Measurements from ENCODE around the gene DCDC2.
"Not testable (repeated sequence)": the region's sequence is repeated elsewhere in the genome, so short reads cannot be mapped to it uniquely, and the experiment has no call there.

The DCDC2 gene

DNA sequence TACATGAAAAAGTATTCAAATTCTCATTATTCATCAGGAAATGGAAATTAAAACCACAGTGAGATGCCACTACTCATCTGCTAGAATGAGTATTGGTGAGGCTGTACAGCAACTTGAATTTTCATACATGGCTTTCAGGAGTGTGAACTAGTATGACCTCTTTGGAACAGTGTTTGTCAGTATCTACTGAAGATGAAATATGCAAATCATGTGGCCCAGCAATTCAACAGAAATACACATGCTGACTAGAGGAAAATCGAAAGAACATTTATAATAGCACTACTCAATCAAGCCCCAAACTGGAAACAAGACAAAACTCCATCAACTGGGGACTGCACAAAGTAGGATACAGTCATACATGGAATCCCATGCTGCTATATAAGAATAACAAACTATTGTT is 102.2 kb downstream of the DCDC2 start:
- no peak for DNase-seq

- DNase-seq: no peak
These were observed 104.5 kb downstream of the DCDC2 start for GRCh38 chr6:24253360-24253759.

- no peak for DNase-seq
These were observed 105.6 kb downstream of the DCDC2 start for GRCh38 chr6:24252280-24252679.

DNA sequence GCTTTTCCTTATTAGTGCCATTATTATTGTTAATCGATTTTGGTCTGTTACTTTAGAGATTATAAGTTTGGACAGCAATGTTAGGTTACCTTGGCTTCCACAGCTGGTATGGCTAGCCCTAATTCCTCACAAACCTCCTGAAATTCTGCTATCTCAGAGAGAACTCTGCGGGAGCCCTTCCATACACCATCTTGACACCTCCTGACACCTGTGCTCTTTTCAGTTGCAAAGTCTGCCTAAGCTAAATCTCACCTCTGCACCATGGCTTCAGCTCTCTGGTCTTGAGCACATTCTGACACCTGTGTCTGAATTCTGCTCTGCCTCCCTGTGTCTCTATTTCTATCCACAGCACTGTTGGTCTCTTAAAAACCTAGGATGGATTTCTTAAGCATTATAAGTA is 106.5 kb downstream of the DCDC2 start:
- no peak for DNase-seq

- no peak for DNase-seq
These were observed 107.9 kb downstream of the DCDC2 start for GRCh38 chr6:24249926-24250325.

DNA sequence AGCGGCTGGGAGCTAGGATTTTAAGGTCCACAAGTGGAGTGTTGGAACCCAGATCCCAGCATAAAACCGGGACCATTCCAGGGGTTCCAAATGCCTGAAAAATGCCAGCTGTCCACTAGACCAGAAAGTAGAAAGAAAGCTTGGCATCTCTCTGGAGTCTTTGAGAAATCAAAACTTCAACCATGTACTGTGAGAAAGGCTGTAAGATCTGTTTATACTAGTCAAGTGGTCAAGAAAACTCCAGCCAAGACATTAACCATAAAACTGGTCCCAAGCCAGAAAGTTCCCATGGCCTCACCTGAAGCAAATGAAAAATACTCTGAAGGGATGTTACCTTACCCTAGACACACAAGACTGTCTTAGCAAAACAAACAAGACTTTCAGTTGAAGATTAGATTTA is 112.6 kb downstream of the DCDC2 start:
- no peak for DNase-seq

GRCh38 chr6:24242924-24243323 is 114.9 kb downstream of the DCDC2 start:
- DNase-seq: no peak

DNA sequence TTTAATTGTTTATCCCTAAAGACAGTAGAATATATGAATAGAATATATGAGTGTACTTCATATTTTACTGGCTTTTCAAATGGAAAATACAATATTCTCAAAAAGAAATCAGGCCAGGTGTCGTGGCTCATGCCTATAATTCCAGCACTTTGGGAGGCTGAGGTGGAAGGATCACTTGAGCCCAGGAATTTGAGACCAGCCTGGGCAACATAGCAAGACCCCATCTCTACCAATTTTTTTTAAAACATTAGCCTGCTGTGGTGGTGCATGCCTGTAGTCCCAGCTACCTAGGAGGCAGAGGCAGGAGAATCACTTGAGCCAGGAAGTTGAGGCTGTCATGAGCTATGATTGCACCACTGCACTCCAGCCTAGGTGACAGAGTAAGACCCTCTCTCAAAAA is 116.1 kb downstream of the DCDC2 start:
- not testable (repeated sequence) for DNase-seq

DNA sequence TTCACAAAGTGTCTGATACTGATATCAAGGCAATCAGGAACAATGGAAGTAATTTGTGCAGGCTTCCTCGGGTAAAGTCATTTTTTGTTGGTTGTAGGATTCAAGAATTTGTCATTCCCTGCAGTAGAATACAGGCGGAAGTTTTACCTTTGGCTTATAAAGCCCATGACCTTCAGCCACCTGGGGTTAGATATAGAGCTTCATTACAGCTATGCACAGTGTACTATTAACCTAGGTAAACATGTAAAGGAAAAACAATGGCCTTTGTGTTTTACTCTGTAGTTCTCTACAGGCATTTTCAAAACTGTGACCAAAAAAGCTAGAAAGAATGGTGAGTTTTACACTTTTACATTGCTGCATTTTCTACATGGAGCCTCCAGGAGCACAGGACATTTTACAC is 116.9 kb downstream of the DCDC2 start:
- DNase-seq: no peak

GRCh38 chr6:24240380-24240928 is 117.4 kb downstream of the DCDC2 start:
- no peak for DNase-seq

GRCh38 chr6:24238700-24239099 is 119.2 kb downstream of the DCDC2 start:
- DNase-seq: no peak

DNA sequence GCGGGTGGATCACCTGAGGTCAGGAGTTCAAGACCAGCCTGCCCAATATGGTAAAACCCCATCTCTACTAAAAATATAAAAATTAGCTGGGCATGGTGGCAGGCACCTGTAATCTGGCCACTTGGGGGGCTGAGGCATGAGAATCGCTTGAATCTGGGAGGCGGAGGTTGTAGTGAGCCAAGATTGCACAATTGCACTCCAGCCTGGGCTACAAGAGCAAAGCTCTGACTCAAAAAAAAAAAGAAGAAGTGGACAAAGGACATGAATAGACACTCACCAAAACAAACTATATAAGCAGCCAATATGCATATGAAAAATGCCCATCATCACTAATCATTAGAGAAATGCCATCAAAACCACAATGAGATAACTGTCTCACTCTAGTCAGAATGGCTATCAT is 121.1 kb downstream of the DCDC2 start:
- peak; percentile 48 for DNase-seq

DNA sequence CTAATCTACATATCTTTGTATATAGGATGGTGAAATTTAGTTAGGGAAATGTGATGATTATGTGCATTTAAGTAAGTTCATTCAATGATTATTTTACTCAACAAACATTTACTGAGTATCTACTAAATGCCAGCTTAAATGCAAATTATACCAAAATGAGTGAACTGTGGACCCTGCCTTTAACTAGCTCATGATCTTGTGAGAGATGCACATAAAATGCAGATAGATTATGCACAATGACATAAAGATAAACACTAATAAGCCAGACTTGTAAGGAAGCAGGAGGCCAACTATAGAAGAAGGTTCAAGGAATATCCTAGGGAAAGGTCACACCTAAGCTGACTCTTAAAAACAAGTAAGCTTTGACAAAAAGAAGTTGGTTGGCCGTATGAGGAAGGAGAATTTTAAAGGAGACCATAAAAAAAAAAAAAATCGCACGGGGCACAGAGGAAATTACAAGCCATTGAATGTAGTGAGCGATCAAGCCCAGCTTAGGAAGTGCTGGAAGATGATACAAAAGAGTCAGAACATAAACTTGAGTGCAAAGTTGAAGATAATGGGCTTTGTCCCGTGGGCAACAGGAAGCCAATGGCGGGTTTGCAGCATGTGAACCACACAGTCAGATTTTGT is 123.9 kb downstream of the DCDC2 start:
- DNase-seq: peak; percentile 46

- DNase-seq: no peak
These were observed 126.4 kb downstream of the DCDC2 start for GRCh38 chr6:24231438-24231977.

DNA sequence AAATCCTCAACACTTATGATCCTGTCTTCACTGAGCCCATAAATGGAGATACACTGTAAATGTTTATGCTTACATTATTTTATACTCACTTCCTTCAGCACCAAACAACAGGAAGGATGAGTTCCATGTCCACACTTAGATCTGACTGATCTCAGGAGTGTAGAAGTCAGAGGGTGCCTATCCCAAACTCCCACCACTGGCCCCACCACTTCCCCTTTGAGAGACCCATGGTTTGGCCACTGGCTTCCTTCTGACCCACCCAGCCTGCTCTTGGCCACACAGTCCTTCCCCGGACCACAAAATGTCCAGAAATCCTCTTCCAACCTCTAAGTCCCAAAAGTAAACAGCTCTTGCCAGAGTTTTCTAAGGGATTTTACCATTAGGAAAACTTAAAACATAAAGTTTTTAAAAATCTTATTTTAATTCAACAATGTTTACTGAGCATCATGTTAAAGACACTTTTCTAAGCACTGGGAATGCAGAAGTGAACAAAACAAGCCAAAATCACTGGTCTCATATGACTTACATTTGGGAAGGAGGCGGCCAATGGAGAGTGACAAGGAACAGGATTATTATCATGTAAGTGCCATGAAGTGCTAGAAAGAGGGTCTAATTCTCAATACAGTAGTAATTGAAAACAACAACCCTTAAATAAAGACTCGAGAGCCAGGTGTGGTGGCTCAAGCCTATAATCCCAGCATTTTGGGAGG is 128.0 kb downstream of the DCDC2 start:
- no peak for DNase-seq

DNA sequence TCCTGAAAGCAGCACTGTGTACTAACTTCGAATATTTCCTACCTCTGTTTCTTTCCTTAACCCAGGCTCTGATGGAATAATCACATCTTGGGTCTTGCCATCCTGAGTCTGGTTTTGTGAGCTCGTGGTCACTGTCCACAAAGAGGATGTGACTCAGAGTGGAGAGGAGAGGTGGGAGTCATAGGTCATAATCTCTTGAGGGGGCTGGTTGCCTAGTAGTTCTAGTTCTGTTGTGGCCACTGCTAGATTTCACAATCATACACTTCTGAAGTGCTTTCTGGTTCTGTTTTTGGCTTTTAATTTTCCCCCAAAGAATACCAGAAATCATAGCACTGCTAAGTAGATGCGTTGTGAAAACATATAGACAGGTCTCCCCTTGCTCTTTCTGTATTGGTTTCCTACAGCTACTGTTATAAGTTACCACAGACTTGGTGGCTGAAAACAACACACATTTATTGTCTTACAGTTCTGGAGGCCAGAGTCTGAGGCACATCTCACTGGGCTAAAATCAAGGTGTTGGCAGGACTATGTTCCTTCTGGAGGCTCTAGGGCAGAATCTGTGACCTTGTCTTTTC is 129.1 kb downstream of the DCDC2 start:
- peak; percentile 77 for DNase-seq

DNA sequence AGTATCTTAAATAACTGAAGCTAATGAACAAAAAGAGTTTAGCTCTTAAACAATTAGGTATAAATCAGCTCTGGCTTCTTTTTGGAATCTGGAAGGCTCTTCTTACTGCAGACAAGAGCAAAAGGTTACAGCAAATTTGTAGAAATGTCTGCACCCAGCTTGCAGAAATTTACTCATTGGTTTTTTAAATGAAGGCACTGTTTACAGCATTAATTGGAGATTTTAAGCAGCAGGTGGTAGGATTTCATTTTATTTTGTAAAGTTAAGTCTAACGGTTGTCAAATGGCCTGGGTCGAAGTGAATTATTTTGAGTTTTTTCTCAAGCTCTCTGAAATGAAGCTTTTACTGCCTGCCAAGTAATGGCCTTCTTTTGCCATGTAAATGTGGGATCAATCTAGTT is 129.7 kb downstream of the DCDC2 start:
- DNase-seq: no peak

GRCh38 chr6:24227556-24227955 is 130.3 kb downstream of the DCDC2 start:
- DNase-seq: no peak

GRCh38 chr6:24226541-24226940 is 131.3 kb downstream of the DCDC2 start:
- DNase-seq: no peak

DNA sequence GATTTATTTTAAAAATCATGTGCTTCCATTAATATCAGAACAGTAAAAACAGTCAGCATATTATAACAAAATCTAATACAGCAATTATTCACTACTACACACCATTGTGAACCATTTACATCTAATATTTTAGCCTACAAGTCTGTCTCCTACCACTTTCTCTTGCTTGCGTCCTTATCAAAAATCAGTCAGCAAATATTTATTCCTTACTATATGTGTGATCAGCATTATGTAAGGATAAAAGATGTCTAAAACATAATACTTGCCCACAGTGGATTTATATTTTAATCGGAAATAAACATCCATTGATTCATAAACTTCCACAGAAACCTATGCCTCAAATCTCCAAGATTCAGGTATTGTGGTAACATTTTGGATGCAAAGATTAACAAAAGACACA is 132.0 kb downstream of the DCDC2 start:
- no peak for DNase-seq

DNA sequence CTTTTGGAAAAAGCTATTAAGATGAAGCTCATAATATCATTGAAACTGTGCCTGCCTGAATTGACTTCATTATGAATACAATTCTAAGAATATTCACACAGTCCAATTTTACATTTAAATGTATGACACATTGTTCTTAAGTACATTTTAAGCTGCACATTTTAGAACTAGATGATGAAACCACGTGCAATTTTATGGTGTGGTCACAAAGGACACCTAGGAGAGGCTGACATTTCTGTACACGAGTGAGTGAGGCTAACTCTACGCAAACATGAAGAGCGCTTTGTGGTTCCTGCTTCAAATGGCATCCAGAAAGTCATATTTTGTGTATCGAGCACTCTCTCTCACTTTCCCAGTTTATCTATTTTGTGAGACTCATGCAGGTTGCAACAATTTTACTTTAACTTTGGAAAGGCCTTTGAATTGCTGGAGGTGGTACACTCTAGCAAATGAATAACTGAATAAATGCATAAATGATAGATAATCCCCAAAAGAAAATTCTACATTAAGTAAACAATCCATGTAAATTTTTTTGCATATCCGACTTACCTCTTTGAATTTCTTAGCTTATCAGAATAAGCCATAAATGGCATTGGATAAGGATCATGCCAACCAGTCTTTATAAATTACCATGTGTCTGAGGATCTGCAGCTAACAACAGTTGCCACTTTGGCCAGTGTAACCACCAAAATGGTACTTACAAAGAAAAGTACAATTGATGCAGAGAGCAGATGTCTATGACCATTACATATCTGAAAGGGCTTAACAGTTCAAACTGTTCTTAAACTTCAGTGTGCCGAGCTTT is 134.5 kb downstream of the DCDC2 start:
- no peak for DNase-seq

- DNase-seq: no peak
These were observed 138.2 kb downstream of the DCDC2 start for GRCh38 chr6:24219670-24220069.

DNA sequence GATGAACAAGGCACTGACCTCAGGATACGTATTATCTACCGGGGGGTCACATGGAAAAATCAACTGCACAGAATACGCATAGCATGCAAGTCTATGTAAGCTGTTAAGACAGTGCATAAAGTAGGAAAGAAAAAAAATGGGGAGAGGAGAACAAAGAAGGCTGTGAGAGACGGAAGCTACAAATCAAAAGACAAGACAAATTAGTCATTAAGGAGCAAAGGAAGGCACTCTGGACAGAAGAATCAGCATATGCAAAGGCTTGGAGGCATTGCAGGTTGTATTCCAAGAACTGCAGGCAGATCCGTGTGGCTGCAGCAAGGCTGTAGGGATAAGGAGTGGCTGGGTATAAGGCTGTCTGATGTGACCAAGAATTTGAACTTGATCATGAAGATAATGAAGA is 142.9 kb downstream of the DCDC2 start:
- DNase-seq: no peak

Measured in hematopoietic multipotent progenitor cell treated with erythropoietin and hydrocortisone succinate and interleukin-3 and kit ligand, for 4 days (in vitro differentiated cells).